Measurements from ENCODE around the gene HUWE1. TPM values are rescaled to one million over a fixed set of nuclear protein-coding genes. Genes with fewer than 3 reads are reported as not detected.

The HUWE1 gene, protein sequence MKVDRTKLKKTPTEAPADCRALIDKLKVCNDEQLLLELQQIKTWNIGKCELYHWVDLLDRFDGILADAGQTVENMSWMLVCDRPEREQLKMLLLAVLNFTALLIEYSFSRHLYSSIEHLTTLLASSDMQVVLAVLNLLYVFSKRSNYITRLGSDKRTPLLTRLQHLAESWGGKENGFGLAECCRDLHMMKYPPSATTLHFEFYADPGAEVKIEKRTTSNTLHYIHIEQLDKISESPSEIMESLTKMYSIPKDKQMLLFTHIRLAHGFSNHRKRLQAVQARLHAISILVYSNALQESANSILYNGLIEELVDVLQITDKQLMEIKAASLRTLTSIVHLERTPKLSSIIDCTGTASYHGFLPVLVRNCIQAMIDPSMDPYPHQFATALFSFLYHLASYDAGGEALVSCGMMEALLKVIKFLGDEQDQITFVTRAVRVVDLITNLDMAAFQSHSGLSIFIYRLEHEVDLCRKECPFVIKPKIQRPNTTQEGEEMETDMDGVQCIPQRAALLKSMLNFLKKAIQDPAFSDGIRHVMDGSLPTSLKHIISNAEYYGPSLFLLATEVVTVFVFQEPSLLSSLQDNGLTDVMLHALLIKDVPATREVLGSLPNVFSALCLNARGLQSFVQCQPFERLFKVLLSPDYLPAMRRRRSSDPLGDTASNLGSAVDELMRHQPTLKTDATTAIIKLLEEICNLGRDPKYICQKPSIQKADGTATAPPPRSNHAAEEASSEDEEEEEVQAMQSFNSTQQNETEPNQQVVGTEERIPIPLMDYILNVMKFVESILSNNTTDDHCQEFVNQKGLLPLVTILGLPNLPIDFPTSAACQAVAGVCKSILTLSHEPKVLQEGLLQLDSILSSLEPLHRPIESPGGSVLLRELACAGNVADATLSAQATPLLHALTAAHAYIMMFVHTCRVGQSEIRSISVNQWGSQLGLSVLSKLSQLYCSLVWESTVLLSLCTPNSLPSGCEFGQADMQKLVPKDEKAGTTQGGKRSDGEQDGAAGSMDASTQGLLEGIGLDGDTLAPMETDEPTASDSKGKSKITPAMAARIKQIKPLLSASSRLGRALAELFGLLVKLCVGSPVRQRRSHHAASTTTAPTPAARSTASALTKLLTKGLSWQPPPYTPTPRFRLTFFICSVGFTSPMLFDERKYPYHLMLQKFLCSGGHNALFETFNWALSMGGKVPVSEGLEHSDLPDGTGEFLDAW (N-terminal part only)
- 222 and 236 TPM in 2 replicates for total RNA-seq (2021)
- percentile 95 among the genes with signal in this experiment for Bru-seq, nascent RNA
- percentile 92 among the genes with signal in this experiment for BruChase-seq, experiment 1, labeled RNA remaining after a 2-hour chase
- percentile 93 among the genes with signal in this experiment for BruChase-seq, experiment 2, labeled RNA remaining after a 6-hour chase
- long read RNA-seq, full-length matches to known transcripts, result 3 of 98 reads
- long read RNA-seq, partial matches to known transcripts, result 79 of 98 reads
- long read RNA-seq, other reads (novel, unspliced or antisense), result 16 of 98 reads

DNA sequence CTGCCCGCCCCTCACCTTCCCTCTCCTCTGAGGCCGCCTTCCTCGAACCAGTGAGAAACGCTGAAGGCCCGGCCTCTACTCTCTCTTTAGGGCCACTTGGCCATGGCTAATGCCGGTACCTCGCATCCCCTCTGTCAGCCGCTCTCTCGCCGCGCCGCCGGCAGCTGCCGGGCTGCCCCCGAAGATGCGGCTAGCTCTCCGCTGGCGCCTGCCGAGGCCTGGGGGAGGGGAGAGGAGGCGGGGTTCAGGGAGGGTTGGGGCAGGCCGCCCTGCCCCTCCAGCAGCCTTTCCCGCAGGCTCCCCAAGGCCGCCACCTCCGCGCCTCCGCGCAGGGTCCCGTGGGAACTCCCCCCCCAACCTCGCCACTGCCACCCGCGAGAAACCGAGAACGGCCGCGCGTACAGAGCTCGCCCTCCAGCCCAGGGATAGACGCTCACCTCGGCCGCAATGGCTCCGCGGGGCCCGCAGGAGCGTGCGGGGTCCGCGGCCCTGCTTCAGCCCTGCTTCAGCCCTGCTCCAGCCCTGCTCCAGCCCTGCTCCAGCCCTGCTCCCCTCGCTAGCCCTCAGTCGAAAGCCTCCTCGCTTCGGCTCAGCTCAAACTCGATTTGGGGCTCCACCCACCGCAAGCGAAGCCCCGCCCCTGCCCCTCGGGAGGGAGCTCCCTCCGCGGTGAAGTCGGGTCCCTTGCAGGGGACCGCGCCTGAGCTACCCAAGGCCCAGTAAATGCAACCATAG, at the start of gene HUWE1:
HUWE1 (minus strand) TSS at position 569 of the 735 bp plus-strand sequence. CDS start 32,612 bp downstream, outside the sequence.
- Histone ChIP-seq H3K9me3 (ENCODE audit: low read depth, low read length, poor library complexity, severe bottlenecking) (no peaks in the 10 kb centered on the region), H3K4me1 (ENCODE audit: insufficient read depth, low read length, poor library complexity, severe bottlenecking) (no peaks in the 10 kb centered on the region), H3K4me3 (ENCODE audit: low read depth, low read length, poor library complexity, severe bottlenecking) (peak within 1 kb of the TSS; percentile 67), H3K27me3 (replicated peaks; ENCODE audit: insufficient read depth, low read depth, low read length, poor library complexity) (no peaks in the 10 kb centered on the region), H3K36me3 (ENCODE audit: insufficient read depth, low read length, poor library complexity, severe bottlenecking) (no peaks in the 10 kb centered on the region), H3K27ac (ENCODE audit: low read depth, low read length, poor library complexity, severe bottlenecking) (peak within 1 kb of the TSS; percentile 87)
- peak; percentile 86 for DNase-seq (ENCODE audit: low spot score)
- CTCF ChIA-PET, result no interaction called here
- intact Hi-C loops (cut with micrococcal nuclease; ENCODE audit: unreplicated experiment), result loop anchor here (10.0 kb wide), 1 partner anchor 148 kb away; no protein-coding TSS in a partner anchor
- TF ChIP-seq EZH2 (IDR thresholded peaks at IDR 0.05; ENCODE audit: borderline replicate concordance, low read depth, low read length, poor library complexity, severe bottlenecking) (no peak), CTCF (conservative IDR thresholded peaks at IDR 0.05; ENCODE audit: low read depth, low read length) (no peak)
- BruUV-seq (replicated peaks), result no TSS peak
- POLR2A ChIA-PET (ENCODE audit: low non-redundant PET), result no interaction called here

DNA sequence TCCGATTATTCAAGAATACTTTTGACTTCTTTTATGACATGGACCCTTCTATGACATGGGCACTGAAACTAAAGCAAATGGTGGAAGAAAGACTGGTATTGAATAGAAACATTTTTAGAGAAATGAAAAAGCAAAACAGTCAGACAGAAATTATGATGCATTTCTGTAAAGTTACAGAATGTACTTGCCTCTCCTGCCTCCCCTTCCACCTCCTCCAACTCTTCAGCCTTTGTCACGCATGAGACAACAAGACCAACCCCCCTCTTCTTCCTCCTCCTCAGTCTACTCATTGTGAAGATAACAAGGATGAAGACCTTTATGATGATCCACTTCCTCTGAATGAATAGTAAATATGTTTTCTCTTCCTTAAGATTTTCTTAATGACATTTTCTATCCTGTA, 46.3 kb upstream of the HUWE1 start:
- CTCF ChIA-PET, result no interaction called here
- Histone ChIP-seq H3K27ac (ENCODE audit: low read depth, low read length, poor library complexity, severe bottlenecking) (no peak overlapping the region), H3K4me1 (ENCODE audit: insufficient read depth, low read length, poor library complexity, severe bottlenecking) (no peaks in the 10 kb centered on the region), H3K4me3 (ENCODE audit: low read depth, low read length, poor library complexity, severe bottlenecking) (no peak overlapping the region), H3K9me3 (ENCODE audit: low read depth, low read length, poor library complexity, severe bottlenecking) (no peaks in the 10 kb centered on the region), H3K36me3 (ENCODE audit: insufficient read depth, low read length, poor library complexity, severe bottlenecking) (no peaks in the 10 kb centered on the region), H3K27me3 (replicated peaks; ENCODE audit: insufficient read depth, low read depth, low read length, poor library complexity) (no peaks in the 10 kb centered on the region)
- intact Hi-C loops (cut with micrococcal nuclease; ENCODE audit: unreplicated experiment), result no loop called here
- no peak for DNase-seq (ENCODE audit: low spot score)
- POLR2A ChIA-PET (ENCODE audit: low non-redundant PET), result no interaction called here
- BruUV-seq (replicated peaks), result no TSS peak
- no peak for TF ChIP-seq EZH2 (IDR thresholded peaks at IDR 0.05; ENCODE audit: borderline replicate concordance, low read depth, low read length, poor library complexity, severe bottlenecking)
- no peak for TF ChIP-seq CTCF (conservative IDR thresholded peaks at IDR 0.05; ENCODE audit: low read depth, low read length)

Data from A673 (cell line).